Thoracic aorta (tissue), 2 donors: Measurements from ENCODE around the gene CDKAL1. TPM values are rescaled to one million over a fixed set of nuclear protein-coding genes. Genes with fewer than 3 reads are reported as not detected.

ENCODE experiments used
- ATAC-seq: fragments of 150-250 bp; one replicate; pipeline ENCODE4 v1.8.0; 2017; ENCODE audit warnings: low read depth; ENCODE audit not compliant: insufficient number of reproducible peaks, low FRiP score
- DNase-seq: peaks from one replicate; pipeline ENCODE4 v3.0.0-alpha.2; 2020; ENCODE audit warnings: low spot score
- H3K27ac ChIP-seq, 2 donors: fragments of 200-600 bp; sonication (generic); 1 replicate in 1 of 2; 2 replicates in 1 of 2; pipeline ENCODE4 v1.5.1; 2016; ENCODE audit warnings: mild to moderate bottlenecking in 2 of 2, moderate library complexity in 2 of 2
- H3K27me3 ChIP-seq: fragments of 200-600 bp; sonication (generic); replicated peaks from 2 replicates; pipeline ENCODE4 v1.6.0; 2016; ENCODE audit warnings: mild to moderate bottlenecking; ENCODE audit not compliant: insufficient read depth
- H3K36me3 ChIP-seq: fragments of 200-600 bp; sonication (generic); one replicate; pipeline ENCODE4 v1.5.1; 2016
- H3K4me1 ChIP-seq, 2 donors: fragments of 200-600 bp; sonication (generic); 1 replicate in 1 of 2; 2 replicates in 1 of 2; pipeline versions ENCODE4 v1.5.1 to v1.6.0; 2016; ENCODE audit warnings: low read depth in 2 of 2, mild to moderate bottlenecking in 1 of 2; ENCODE audit not compliant: control insufficient read depth in 1 of 2
- H3K4me3 ChIP-seq: fragments of 200-600 bp; sonication (generic); 2 replicates; pipeline ENCODE4 v1.5.1; 2016; ENCODE audit warnings: mild to moderate bottlenecking
- H3K9me3 ChIP-seq: fragments of 200-600 bp; sonication (generic); 2 replicates; pipeline ENCODE4 v1.5.1; 2016
- CTCF ChIP-seq: fragments of 200-600 bp; sonication (generic); IDR thresholded peaks from one replicate; pipeline ENCODE4 v1.5.1; 2019; ENCODE audit warnings: antibody characterized with exemption
- total RNA-seq, 2 donors: library from RNA; depleted of rRNA; stranded (reverse); fragments of >200 nt; gene quantifications; one replicate each; pipeline versions ENCODE4 v1.1.0 to v1.2.3, GENCODE V29; 2016

The CDKAL1 gene
- total RNA-seq, 2 donors from 2014 or later, result 8.5 to 14.6 TPM

- no peak for ATAC-seq
- no peak for TF ChIP-seq CTCF
- no peaks in the 10 kb centered on the region for H3K4me1 ChIP-seq
Measured at GRCh38 chr6:20791944-20792343, 257.7 kb downstream of the CDKAL1 start.

GRCh38 chr6:20793174-20793573 lies 258.9 kb downstream of the CDKAL1 start:
- Histone ChIP-seq H3K36me3 (no peaks in the 10 kb centered on the region), H3K27ac (no peak overlapping the region), H3K4me1 (no peaks in the 10 kb centered on the region), H3K4me3 (no peak overlapping the region), H3K9me3 (no peaks in the 10 kb centered on the region), H3K27me3 (no peaks in the 10 kb centered on the region)
- DNase-seq (no peak), ATAC-seq (no peak)
- no peak for TF ChIP-seq CTCF

More at GRCh38 chr6:20791944-20792343, 257.7 kb downstream of the CDKAL1 start:
- no peak overlapping the region for H3K27ac ChIP-seq
- H3K4me3 ChIP-seq, result no peak overlapping the region
- H3K9me3 ChIP-seq, result no peaks in the 10 kb centered on the region
- no peak for DNase-seq
- no peaks in the 10 kb centered on the region for H3K36me3 ChIP-seq
- no peaks in the 10 kb centered on the region for H3K27me3 ChIP-seq

GRCh38 chr6:20797597-20797996 lies 263.3 kb downstream of the CDKAL1 start:
- ATAC-seq, result no peak
- no peaks in the 10 kb centered on the region for H3K27me3 ChIP-seq
- no peak for DNase-seq
- no peaks in the 10 kb centered on the region for H3K36me3 ChIP-seq
- H3K27ac ChIP-seq, result no peak overlapping the region
- H3K4me1 ChIP-seq, result no peaks in the 10 kb centered on the region
- no peak for TF ChIP-seq CTCF
- H3K9me3 ChIP-seq, result no peaks in the 10 kb centered on the region
- no peak overlapping the region for H3K4me3 ChIP-seq

GRCh38 chr6:20800229-20800628 lies 266.0 kb downstream of the CDKAL1 start:
- Histone ChIP-seq H3K27ac (no peak overlapping the region), H3K4me1 (peaks cover 0 to 12% of the 10 kb centered on the region in 2 donors), H3K36me3 (no peaks in the 10 kb centered on the region), H3K4me3 (no peak overlapping the region), H3K27me3 (no peaks in the 10 kb centered on the region), H3K9me3 (no peaks in the 10 kb centered on the region)
- no peak for TF ChIP-seq CTCF
- DNase-seq (no peak), ATAC-seq (no peak)

- DNase-seq (no peak), ATAC-seq (no peak)
- no peak overlapping the region for H3K27ac ChIP-seq
- H3K27me3 ChIP-seq, result no peaks in the 10 kb centered on the region
- TF ChIP-seq CTCF, result no peak
- H3K4me3 ChIP-seq, result no peak overlapping the region
- no peaks in the 10 kb centered on the region for H3K36me3 ChIP-seq
- H3K9me3 ChIP-seq, result no peaks in the 10 kb centered on the region
- H3K4me1 ChIP-seq, result peaks cover 0 to 12% of the 10 kb centered on the region in 2 donors
Measured at GRCh38 chr6:20800653-20801052, 266.4 kb downstream of the CDKAL1 start.
